HEK293 (cell line): ENCODE measurements around the gene RPS26.
"Not testable (repeated sequence)": the region's sequence is repeated elsewhere in the genome, so short reads cannot be mapped to it uniquely, and the experiment has no call there.

Source experiments
- CTCF ChIA-PET: fragments of 350-600 bp; formaldehyde crosslinking; extraction: SDS; loops from one replicate; lab custom pipeline; 2021; ENCODE audit warnings: antibody characterized with exemption; lab: Yijun Ruan, JAX
- POLR2A ChIA-PET: fragments of 300-600 bp; formaldehyde crosslinking; extraction: SDS; loops from one replicate; lab custom pipeline; 2020; ENCODE audit warnings: antibody characterized with exemption, inconsistent platforms; lab: Yijun Ruan, JAX
- H3K27ac ChIP-seq: fragments of 200-500 bp; sonication (Bioruptor generic); 2 replicates; pipeline ENCODE4 v1.5.1; 2014; ENCODE audit warnings: low read depth, low read length, control low read depth, inconsistent platforms; ENCODE audit errors: extremely low read depth
- H3K36me3 ChIP-seq, 2 experiments: fragments of 200-500 bp in 1 of 2; sonication (Bioruptor generic) in 1 of 2; 1 replicate in 1 of 2; 2 replicates in 1 of 2; pipeline ENCODE4 v1.5.1; 2014 to 2017; ENCODE audit warnings: inconsistent platforms in 2 of 2, low read length in 2 of 2; ENCODE audit not compliant: control insufficient read depth in 2 of 2, insufficient read depth in 1 of 2
- H3K4me1 ChIP-seq: fragments of 200-500 bp; sonication (Bioruptor generic); 2 replicates; pipeline ENCODE4 v1.5.1; 2014; ENCODE audit warnings: mild to moderate bottlenecking, low read length, inconsistent platforms; ENCODE audit not compliant: control insufficient read depth, insufficient read depth
- H3K4me3 ChIP-seq: 2 replicates; pipeline ENCODE4 v1.5.1; 2011; ENCODE audit warnings: low read depth, mild to moderate bottlenecking, control low read depth, low read length, moderate library complexity
- H3K9me3 ChIP-seq: fragments of 200-500 bp; sonication (Bioruptor generic); 2 replicates; pipeline ENCODE4 v1.5.1; 2014; ENCODE audit warnings: low read depth, low read length, inconsistent platforms; ENCODE audit not compliant: control insufficient read depth, insufficient read depth
- BCL6B ChIP-seq: fragments of 450-650 bp; formaldehyde crosslinking; IDR thresholded peaks from 2 replicates; pipeline ENCODE4 v1.5.1; 2017; ENCODE audit warnings: missing biosample characterization, missing genetic modification characterization
- GLIS1 ChIP-seq: fragments of 450-650 bp; formaldehyde crosslinking; IDR thresholded peaks from 2 replicates; pipeline ENCODE4 v1.5.1; 2016; ENCODE audit warnings: missing biosample characterization, missing genetic modification characterization
- INSM2 ChIP-seq: fragments of 450-650 bp; formaldehyde crosslinking; IDR thresholded peaks from 2 replicates; pipeline ENCODE4 v1.5.1; 2016; ENCODE audit warnings: missing biosample characterization, missing genetic modification characterization
- KLF9 ChIP-seq: fragments of 450-650 bp; formaldehyde crosslinking; IDR thresholded peaks from 2 replicates; pipeline ENCODE4 v1.5.1; 2016; ENCODE audit warnings: missing biosample characterization, missing genetic modification characterization, low read depth
- REPIN1 ChIP-seq: fragments of 450-650 bp; formaldehyde crosslinking; IDR thresholded peaks from 2 replicates; pipeline ENCODE4 v1.5.1; 2017; ENCODE audit warnings: missing biosample characterization, missing genetic modification characterization, low read depth
- ZBTB1 ChIP-seq: fragments of 450-650 bp; formaldehyde crosslinking; IDR thresholded peaks from 2 replicates; pipeline ENCODE4 v1.5.1; 2016; ENCODE audit warnings: missing biosample characterization, missing genetic modification characterization
- ZBTB8A ChIP-seq: fragments of 450-650 bp; formaldehyde crosslinking; IDR thresholded peaks from 2 replicates; pipeline ENCODE4 v1.5.1; 2016; ENCODE audit warnings: missing biosample characterization, missing genetic modification characterization
- ZNF302 ChIP-seq: fragments of 450-650 bp; formaldehyde crosslinking; IDR thresholded peaks from 2 replicates; pipeline ENCODE4 v1.5.1; 2016; ENCODE audit warnings: missing biosample characterization, missing genetic modification characterization, low read depth
- ZNF391 ChIP-seq: fragments of 450-650 bp; formaldehyde crosslinking; IDR thresholded peaks from 2 replicates; pipeline ENCODE4 v1.5.1; 2016; ENCODE audit warnings: low read depth, missing biosample characterization, missing genetic modification characterization, borderline replicate concordance
- ZNF560 ChIP-seq: fragments of 450-650 bp; formaldehyde crosslinking; IDR thresholded peaks from 2 replicates; pipeline ENCODE4 v1.5.1; 2017; ENCODE audit warnings: missing biosample characterization, missing genetic modification characterization, borderline replicate concordance
- ZNF580 ChIP-seq: fragments of 450-650 bp; formaldehyde crosslinking; IDR thresholded peaks from 2 replicates; pipeline ENCODE4 v1.5.1; 2016; ENCODE audit warnings: missing biosample characterization, missing genetic modification characterization
- ZNF621 ChIP-seq: fragments of 450-650 bp; formaldehyde crosslinking; IDR thresholded peaks from 2 replicates; pipeline ENCODE4 v1.5.1; 2017; ENCODE audit warnings: missing biosample characterization, missing genetic modification characterization
- ZNF639 ChIP-seq: fragments of 450-650 bp; formaldehyde crosslinking; IDR thresholded peaks from 2 replicates; pipeline ENCODE4 v1.5.1; 2016; ENCODE audit warnings: missing biosample characterization, missing genetic modification characterization
- ZNF677 ChIP-seq: fragments of 450-650 bp; IDR thresholded peaks from 2 replicates; pipeline ENCODE4 v1.5.0; 2018; ENCODE audit warnings: missing biosample characterization, mild to moderate bottlenecking, missing genetic modification characterization, moderate library complexity
- ZSCAN18 ChIP-seq: fragments of 450-650 bp; formaldehyde crosslinking; IDR thresholded peaks from 2 replicates; pipeline ENCODE4 v1.5.1; 2016; ENCODE audit warnings: missing biosample characterization, missing genetic modification characterization
- ZXDB ChIP-seq: fragments of 450-650 bp; formaldehyde crosslinking; IDR thresholded peaks from 2 replicates; pipeline ENCODE4 v1.5.1; 2016; ENCODE audit warnings: missing biosample characterization, missing genetic modification characterization

Gene RPS26

GRCh38 chr12:56074396-56074795 lies 32.7 kb downstream of the RPS26 start:
- Histone ChIP-seq H3K9me3 (no peaks in the 10 kb centered on the region), H3K27ac (no peak overlapping the region), H3K4me1 (no peaks in the 10 kb centered on the region), H3K4me3 (no peak overlapping the region), H3K36me3 (no peaks in the 10 kb centered on the region)
- CTCF ChIA-PET, result interaction anchor here (0.7 to 2.7 kb wide), 4 partner anchors 11 to 335 kb away, joined by 3 to 11 read pairs (median 5); partner anchors contain the start of gene PA2G4
- no peak for TF ChIP-seq ZSCAN18 (tag by site-specific recombination)
- no peak for TF ChIP-seq ZBTB8A (tag by site-specific recombination)
- TF ChIP-seq ZNF580 (tag by site-specific recombination), result no peak
- no peak for TF ChIP-seq GLIS1 (tag by site-specific recombination)
- TF ChIP-seq INSM2 (tag by site-specific recombination), result no peak
- TF ChIP-seq ZBTB1 (tag by site-specific recombination), result no peak
- no peak for TF ChIP-seq KLF9 (tag by site-specific recombination)
- no peak for TF ChIP-seq ZXDB (tag by site-specific recombination)
- TF ChIP-seq BCL6B (tag by site-specific recombination), result no peak
- no peak for TF ChIP-seq ZNF302 (tag by site-specific recombination)
- no peak for TF ChIP-seq ZNF677
- no peak for TF ChIP-seq REPIN1 (tag by site-specific recombination)
- no peak for TF ChIP-seq ZNF560 (tag by site-specific recombination)
- no peak for TF ChIP-seq ZNF639 (tag by site-specific recombination)
- no peak for TF ChIP-seq ZNF621
- no peak for TF ChIP-seq ZNF391 (tag by site-specific recombination)
- POLR2A ChIA-PET, result interaction anchor here (0.9 to 1.0 kb wide), 2 partner anchors 14 to 30 kb away, joined by 3 read pairs; partner anchors contain the start of gene PA2G4

- ChIA-PET CTCF (interaction anchor here (0.6 to 1.4 kb wide), 3 partner anchors 13 to 25 kb away, joined by 4 to 5 read pairs (median 5); no protein-coding TSS in a partner anchor), POLR2A (interaction anchor here (0.6 to 4.6 kb wide), 4 partner anchors 26 to 1233 kb away, joined by 3 to 54 read pairs (median 14); partner anchors contain the start of genes PA2G4, RPL41 and ZC3H10)
- not testable (repeated sequence) for H3K9me3 ChIP-seq, H3K4me3 ChIP-seq, H3K4me1 ChIP-seq, H3K36me3 ChIP-seq, H3K27ac ChIP-seq
These were observed 36.2 kb downstream of the RPS26 start for GRCh38 chr12:56077966-56078365.
